Epithelial cell of esophagus (primary cell): ENCODE data around the gene IL10RB.
"Not testable (repeated sequence)": the region's sequence is repeated elsewhere in the genome, so short reads cannot be mapped to it uniquely, and the experiment has no call there.

Source experiments
- DNase-seq: peaks from one replicate; pipeline ENCODE4 v3.0.0; 2010; ENCODE audit warnings: low read depth
- H3K4me3 ChIP-seq: 2 replicates; pipeline ENCODE4 v1.5.1; 2011; ENCODE audit warnings: mild to moderate bottlenecking, low read length, control low read depth
- TF ChIP-seq, protein P1 (sequence below): IDR thresholded peaks from 2 replicates; pipeline ENCODE4 v1.5.1; 2011; ENCODE audit warnings: low read depth, mild to moderate bottlenecking, low read length, control low read depth, inconsistent platforms; ENCODE audit not compliant: insufficient read depth; ENCODE audit errors: missing control alignments

Gene IL10RB

DNA sequence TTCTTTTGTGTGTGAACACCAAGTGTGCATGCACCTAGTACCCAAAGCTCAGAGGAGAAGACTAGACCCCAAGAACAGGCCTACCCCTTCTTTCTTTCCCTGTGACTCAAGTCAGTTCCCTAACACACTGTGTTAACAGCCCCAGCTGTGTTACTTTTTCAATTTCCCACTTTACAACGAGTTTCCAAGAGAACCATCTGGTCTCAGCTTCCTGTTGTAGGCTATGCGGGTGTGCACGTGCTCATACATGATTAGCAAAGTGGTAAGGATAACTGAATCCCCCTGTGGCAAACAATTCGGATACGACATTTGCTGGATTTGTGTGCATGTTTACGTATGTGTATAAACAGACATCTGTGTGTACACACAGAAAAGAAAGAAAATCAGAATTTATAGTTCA is 18.6 kb upstream of the IL10RB start:
- TF ChIP-seq, protein P1, sequence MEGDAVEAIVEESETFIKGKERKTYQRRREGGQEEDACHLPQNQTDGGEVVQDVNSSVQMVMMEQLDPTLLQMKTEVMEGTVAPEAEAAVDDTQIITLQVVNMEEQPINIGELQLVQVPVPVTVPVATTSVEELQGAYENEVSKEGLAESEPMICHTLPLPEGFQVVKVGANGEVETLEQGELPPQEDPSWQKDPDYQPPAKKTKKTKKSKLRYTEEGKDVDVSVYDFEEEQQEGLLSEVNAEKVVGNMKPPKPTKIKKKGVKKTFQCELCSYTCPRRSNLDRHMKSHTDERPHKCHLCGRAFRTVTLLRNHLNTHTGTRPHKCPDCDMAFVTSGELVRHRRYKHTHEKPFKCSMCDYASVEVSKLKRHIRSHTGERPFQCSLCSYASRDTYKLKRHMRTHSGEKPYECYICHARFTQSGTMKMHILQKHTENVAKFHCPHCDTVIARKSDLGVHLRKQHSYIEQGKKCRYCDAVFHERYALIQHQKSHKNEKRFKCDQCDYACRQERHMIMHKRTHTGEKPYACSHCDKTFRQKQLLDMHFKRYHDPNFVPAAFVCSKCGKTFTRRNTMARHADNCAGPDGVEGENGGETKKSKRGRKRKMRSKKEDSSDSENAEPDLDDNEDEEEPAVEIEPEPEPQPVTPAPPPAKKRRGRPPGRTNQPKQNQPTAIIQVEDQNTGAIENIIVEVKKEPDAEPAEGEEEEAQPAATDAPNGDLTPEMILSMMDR = no peak
- H3K4me3 ChIP-seq = no peak overlapping the region
- DNase-seq = no peak

DNA sequence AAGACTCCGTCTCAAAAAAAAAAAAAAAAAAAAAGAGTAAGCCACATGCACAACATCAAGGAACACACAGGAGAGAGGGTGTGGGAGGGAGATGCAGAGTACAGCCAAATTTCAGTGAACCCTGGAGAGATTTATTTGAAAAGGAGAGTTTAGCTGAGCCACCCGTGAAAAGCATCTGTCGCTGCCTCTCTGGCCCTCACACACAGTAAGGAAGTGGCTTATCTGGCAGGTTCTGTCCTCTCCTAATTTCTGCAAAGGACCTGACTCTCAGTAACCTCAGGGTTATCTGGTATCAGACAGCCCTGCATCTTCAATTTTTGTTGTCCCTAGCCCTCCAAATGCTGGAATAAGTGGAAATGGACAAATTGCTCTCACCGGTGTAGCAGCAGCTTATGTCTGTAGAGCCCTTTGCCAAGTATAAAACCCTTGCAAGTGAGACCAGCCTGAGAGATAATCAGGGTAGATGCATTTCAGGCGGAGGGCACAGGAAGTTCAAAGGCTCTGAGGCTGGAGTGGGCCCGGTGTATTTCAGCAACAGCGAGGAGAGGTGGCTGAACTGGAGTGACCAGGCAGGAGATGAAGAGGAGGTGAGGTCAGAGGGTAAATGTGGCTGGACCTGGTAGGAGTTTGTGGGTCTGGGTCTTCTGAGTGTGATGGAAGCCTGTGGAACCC is 16.7 kb upstream of the IL10RB start:
- DNase-seq = no peak
- TF ChIP-seq, protein P1 = no peak
- H3K4me3 ChIP-seq = no peak overlapping the region

DNA sequence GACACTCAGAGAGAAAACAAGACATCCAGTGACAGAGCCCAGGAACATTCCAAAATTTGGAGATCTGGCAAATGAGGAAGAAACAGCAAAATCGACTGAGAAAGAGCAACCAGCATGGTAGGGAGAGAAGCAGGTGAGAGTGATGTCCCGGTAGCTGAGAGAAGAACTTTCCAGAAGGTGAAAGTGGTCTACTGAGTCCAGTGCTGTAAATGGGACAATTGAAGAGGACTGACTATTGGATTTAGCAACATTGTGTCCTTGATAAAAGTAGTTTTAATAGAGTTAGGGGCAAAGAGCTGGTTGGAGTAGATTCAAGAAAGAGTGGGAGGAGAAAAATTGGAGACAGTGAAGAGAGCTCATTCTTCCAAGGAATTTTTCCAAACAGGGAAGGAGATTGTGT is 15.0 kb upstream of the IL10RB start:
- no peak for DNase-seq
- TF ChIP-seq, protein P1 = no peak
- H3K4me3 ChIP-seq = no peak overlapping the region

DNA sequence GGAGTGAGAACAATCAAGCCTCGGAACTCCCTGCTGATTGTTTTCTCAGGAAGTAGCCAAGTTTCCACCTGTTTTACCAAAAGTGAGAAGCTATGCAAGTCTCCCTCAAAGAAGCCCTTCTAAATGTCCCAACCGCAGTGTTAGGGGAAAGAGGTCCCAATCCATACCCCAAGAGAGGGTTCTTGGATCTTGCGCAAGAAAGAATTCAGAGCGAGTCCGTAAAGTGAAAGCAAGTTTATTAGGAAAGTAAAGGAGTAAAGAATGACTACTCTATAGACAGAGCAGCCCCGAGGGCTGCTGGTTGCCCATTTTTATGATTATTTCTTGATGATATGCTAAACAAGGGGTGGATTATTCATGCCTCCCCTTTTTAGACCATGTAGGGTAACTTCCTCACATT is 12.8 kb upstream of the IL10RB start:
- not testable (repeated sequence) for H3K4me3 ChIP-seq, DNase-seq

DNA sequence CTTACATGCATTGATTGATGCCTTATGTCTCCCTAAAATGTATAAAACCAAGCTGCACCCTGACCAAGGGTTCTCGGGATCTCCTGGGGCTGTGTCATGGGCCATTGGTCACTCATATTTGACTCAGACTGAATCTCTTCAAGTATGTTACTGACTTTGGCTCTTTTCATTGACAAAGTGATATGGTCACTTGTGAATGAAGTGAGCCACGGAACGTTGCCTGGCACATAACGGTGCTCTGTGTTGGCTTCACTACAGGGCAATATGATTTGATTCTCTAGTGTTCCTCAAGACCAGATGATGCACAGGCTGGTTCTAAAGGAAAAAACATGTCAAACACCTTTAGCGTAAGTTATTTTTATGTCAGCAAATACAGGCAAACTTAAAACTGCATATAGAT is 11.4 kb upstream of the IL10RB start:
- no peak for DNase-seq
- no peak overlapping the region for H3K4me3 ChIP-seq
- TF ChIP-seq, protein P1 = no peak

DNA sequence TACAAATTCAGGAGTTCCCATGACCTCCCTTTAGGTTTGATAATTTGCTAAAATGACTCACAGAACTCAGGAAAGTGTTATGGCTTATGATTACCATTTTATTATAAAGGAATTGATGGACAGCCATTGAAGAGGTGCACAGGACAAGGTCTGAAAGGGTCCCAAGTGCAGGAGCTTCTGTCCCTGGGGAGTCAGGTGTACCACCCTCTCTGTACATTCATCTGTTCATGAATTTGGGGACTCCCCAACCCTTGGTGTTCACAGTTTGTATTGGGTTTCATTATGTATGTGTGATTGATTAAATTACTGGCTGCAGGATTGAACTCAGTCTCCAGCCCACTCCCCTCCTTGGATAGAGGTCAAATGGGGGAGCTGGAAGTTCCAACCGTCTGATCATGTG is 10.8 kb upstream of the IL10RB start:
- no peak for DNase-seq
- H3K4me3 ChIP-seq = no peak overlapping the region
- TF ChIP-seq, protein P1 = no peak

DNA sequence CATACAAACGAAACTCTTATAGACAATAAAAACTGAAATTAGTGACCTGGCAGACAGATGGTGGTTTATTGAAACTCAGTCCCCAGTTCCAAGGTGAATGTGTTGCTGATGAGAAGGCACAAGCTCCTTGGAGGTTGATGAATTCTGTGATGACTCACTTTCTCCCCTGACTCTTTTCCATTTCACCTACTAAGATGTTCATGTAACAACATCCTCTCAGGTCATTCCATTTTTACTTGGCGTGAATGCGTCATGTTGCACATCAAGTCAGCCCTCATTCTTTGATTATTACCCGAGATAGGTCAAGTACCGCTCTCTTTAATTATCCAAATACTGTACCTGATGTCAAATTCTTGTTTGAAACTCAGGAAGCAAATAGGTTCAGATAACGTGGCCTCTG is 10.1 kb upstream of the IL10RB start:
- no peak overlapping the region for H3K4me3 ChIP-seq
- TF ChIP-seq, protein P1 = no peak
- DNase-seq = no peak
